GM12878 (cell line): ENCODE measurements around the gene UIMC1.

Source experiments
- CREM ChIP-seq: IDR thresholded peaks from 2 replicates; pipeline ENCODE4 v1.6.1; 2014; ENCODE audit warnings: antibody characterized with exemption, low read depth
- DPF2 ChIP-seq: fragments of 450-650 bp; IDR thresholded peaks from 2 replicates; pipeline ENCODE4 v1.6.1; 2017; ENCODE audit warnings: mild to moderate bottlenecking
- EP300 ChIP-seq, 2 experiments: fragments of 150-350 bp in 1 of 2; IDR thresholded peaks; 2 replicates each; pipeline ENCODE4 v1.6.1; 2011 to 2012; ENCODE audit warnings: low read depth in 2 of 2, low read length in 2 of 2, borderline replicate concordance in 1 of 2, improper control_type of control experiment in 1 of 2, inconsistent platforms in 1 of 2; ENCODE audit not compliant: control insufficient read depth in 1 of 2
- PAX5 ChIP-seq: IDR thresholded peaks from 2 replicates; pipeline ENCODE4 v1.6.1; 2011; ENCODE audit warnings: low read depth, low read length, borderline replicate concordance

DNA sequence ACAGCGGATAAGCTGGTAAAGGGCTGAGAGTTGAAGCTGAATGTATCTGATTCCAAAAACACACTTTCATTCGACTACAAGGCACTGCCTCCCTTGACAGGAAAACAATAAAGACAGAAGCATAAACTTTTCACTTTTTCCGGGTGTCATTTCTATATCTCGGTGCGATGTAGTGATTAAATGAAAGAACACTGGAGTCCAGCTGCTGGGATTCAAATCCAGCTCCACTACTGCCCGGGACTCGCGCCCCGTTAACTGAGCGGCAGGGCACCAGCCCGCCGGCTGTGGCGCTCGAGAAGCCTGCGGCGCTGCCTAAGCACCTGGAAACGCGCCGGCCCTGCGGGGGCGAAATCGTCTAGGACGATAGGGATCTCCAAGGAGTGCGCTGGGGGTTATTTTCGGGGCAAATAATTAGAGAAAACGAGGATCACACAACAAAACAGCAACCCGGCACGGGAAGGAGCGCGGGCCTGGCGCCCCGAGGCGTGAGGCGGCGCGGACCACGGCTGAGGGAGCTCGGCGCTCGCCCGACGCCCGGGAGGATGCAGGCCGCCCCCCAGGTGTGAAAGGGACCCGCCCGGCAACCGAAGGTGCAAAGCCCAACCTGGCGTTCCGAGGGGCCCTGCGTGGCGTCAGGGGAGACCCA lies 837 bp downstream of the UIMC1 start:
- TF ChIP-seq EP300 (IDR thresholded peaks at IDR 0.05; ENCODE audit: borderline replicate concordance in 1 of 2, control insufficient read depth in 1 of 2, low read depth in 2 of 2, low read length in 2 of 2) (no peak), DPF2 (0 out of 2 replicates have a peak, but pooled peaks have one; percentile 19), CREM (no peak), PAX5 (no peak)
